T-helper 2 cell treated with Interferon-gamma antibody and Interleukin-4, amounts not matched to agents 100 ng/mL and 5 ng/mL, for 36 hours (primary cell): ENCODE data around the gene CNGA2. TPM values are rescaled to one million over a fixed set of nuclear protein-coding genes. Genes with fewer than 3 reads are reported as not detected.

Source experiments
- intact Hi-C: fragments of 100-400 bp; cut with micrococcal nuclease; formaldehyde crosslinking; loops from one replicate; pipeline ENCODE4 v1.15.1; 2023
- total RNA-seq: library from RNA; stranded (reverse); gene quantifications from 2 replicates; pipeline ENCODE4 v1.2.3, GENCODE V29; 2022

Gene CNGA2
- total RNA-seq, 1 donor from 2014 or later: not detected

GRCh38 chrX:151711787-151712186, 22.8 kb upstream of the CNGA2 start:
- intact Hi-C loops: no loop called here

- intact Hi-C loops: no loop called here
Observed at GRCh38 chrX:151712253-151712652, 22.3 kb upstream of the CNGA2 start.

GRCh38 chrX:151713849-151714248, 20.7 kb upstream of the CNGA2 start:
- intact Hi-C loops: no loop called here

GRCh38 chrX:151714362-151714761, 20.2 kb upstream of the CNGA2 start:
- intact Hi-C loops: no loop called here

- intact Hi-C loops: no loop called here
Observed at GRCh38 chrX:151715752-151716151, 18.8 kb upstream of the CNGA2 start, which contains the start of gene FATE1. Gene FATE1 (plus strand): TSS chrX:151716035. CDS start chrX:151716120, 85 bp downstream.

- intact Hi-C loops: no loop called here
Observed at GRCh38 chrX:151722241-151722846, 12.2 kb upstream of the CNGA2 start.

GRCh38 chrX:151723156-151723760, 11.3 kb upstream of the CNGA2 start:
- intact Hi-C loops: no loop called here

GRCh38 chrX:151724563-151725337, 9.8 kb upstream of the CNGA2 start:
- intact Hi-C loops: no loop called here

- intact Hi-C loops: no loop called here
Observed at GRCh38 chrX:151725338-151725614, 9.3 kb upstream of the CNGA2 start.

- intact Hi-C loops: no loop called here
Observed at GRCh38 chrX:151726751-151727150, 7.8 kb upstream of the CNGA2 start.

GRCh38 chrX:151727346-151727745, 7.2 kb upstream of the CNGA2 start:
- intact Hi-C loops: no loop called here

GRCh38 chrX:151729056-151729725, 5.4 kb upstream of the CNGA2 start:
- intact Hi-C loops: no loop called here

- intact Hi-C loops: no loop called here
Observed at GRCh38 chrX:151735219-151735618, 673 bp downstream of the CNGA2 start.

- intact Hi-C loops: no loop called here
Observed at GRCh38 chrX:151736685-151737084, 2.1 kb downstream of the CNGA2 start.

GRCh38 chrX:151737494-151737893, 2.9 kb downstream of the CNGA2 start:
- intact Hi-C loops: no loop called here

GRCh38 chrX:151738751-151739150, 4.2 kb downstream of the CNGA2 start:
- intact Hi-C loops: no loop called here

GRCh38 chrX:151741606-151742005, 7.1 kb downstream of the CNGA2 start:
- intact Hi-C loops: no loop called here

- intact Hi-C loops: no loop called here
Observed at GRCh38 chrX:151742311-151742710, 7.8 kb downstream of the CNGA2 start.

GRCh38 chrX:151743651-151744470, 9.3 kb downstream of the CNGA2 start:
- intact Hi-C loops: no loop called here

GRCh38 chrX:151745651-151746050, 11.1 kb downstream of the CNGA2 start:
- intact Hi-C loops: no loop called here

- intact Hi-C loops: no loop called here
Observed at GRCh38 chrX:151746502-151746901, 12.0 kb downstream of the CNGA2 start.
